Esophagus muscularis mucosa (tissue), 4 donors: ENCODE results near the gene FKBP5. TPM values are rescaled to one million over a fixed set of nuclear protein-coding genes. Genes with fewer than 3 reads are reported as not detected.
A peak's percentile ranks its signal among the peaks of the same experiment; 100 is the strongest.

Source experiments
- DNase-seq: peaks from one replicate; pipeline ENCODE4 v3.0.0-alpha.2; 2017; ENCODE audit errors: extremely low spot score
- H3K27ac ChIP-seq, 4 donors: fragments of 200-600 bp; sonication (generic); replicated peaks in 1 of 4; 1 replicate in 3 of 4; 2 replicates in 1 of 4; pipeline ENCODE4 v1.5.1; 2016 to 2019; ENCODE audit warnings: mild to moderate bottlenecking in 1 of 4
- H3K27me3 ChIP-seq, 4 donors: fragments of 200-600 bp; sonication (generic); one replicate each; pipeline versions ENCODE4 v1.5.1 to v1.6.0; 2016 to 2019
- H3K36me3 ChIP-seq, 4 donors: fragments of 200-600 bp; sonication (generic); one replicate each; pipeline ENCODE4 v1.5.1; 2016 to 2019
- H3K4me1 ChIP-seq, 4 donors: fragments of 200-600 bp; sonication (generic); one replicate each; pipeline ENCODE4 v1.5.1; 2016 to 2019
- H3K4me3 ChIP-seq, 4 donors: fragments of 200-600 bp; sonication (generic); 1 replicate in 2 of 4; 2 replicates in 2 of 4; pipeline ENCODE4 v1.5.1; 2016 to 2019; ENCODE audit warnings: mild to moderate bottlenecking in 4 of 4, moderate library complexity in 1 of 4
- H3K9me3 ChIP-seq, 4 donors: fragments of 200-600 bp; sonication (generic); 1 replicate in 3 of 4; 2 replicates in 1 of 4; pipeline ENCODE4 v1.5.1; 2016 to 2019
- CTCF ChIP-seq, 3 experiments: fragments of 200-600 bp in 2 of 3; fragments of 450-650 bp in 1 of 3; sonication (generic) in 2 of 3; IDR thresholded peaks; one replicate each; pipeline ENCODE4 v1.5.1; 2017 to 2019; ENCODE audit warnings: antibody characterized with exemption in 3 of 3, mild to moderate bottlenecking in 2 of 3, moderate library complexity in 1 of 3
- EP300 ChIP-seq: sonication (generic); formaldehyde crosslinking; IDR thresholded peaks from one replicate; pipeline ENCODE4 v1.6.1; 2017; ENCODE audit warnings: antibody characterized with exemption
- POLR2A ChIP-seq: fragments of 450-650 bp; IDR thresholded peaks from one replicate; pipeline ENCODE4 v1.6.1; 2017; ENCODE audit warnings: antibody characterized with exemption, moderate library complexity, mild to moderate bottlenecking, low read depth
- POLR2AphosphoS5 ChIP-seq, 2 donors: sonication (generic); formaldehyde crosslinking; IDR thresholded peaks; one replicate each; pipeline ENCODE4 v1.6.1; 2017; ENCODE audit warnings: antibody characterized with exemption in 2 of 2
- WGBS: methylation state at CpG from one replicate; pipeline ENCODE4 v1.1.5; 2018; 5-methylcytosine and 5-hydroxymethylcytosine counted together
- intact Hi-C: fragments of 100-400 bp; cut with DNase I; formaldehyde crosslinking; loops from one replicate; pipeline ENCODE4 v1.15.1; 2023
- total RNA-seq, 4 donors: library from RNA; depleted of rRNA; stranded (reverse); fragments of >200 nt; gene quantifications; one replicate each; pipeline versions ENCODE4 v1.1.0 to v1.2.1, GENCODE V29; 2016

Gene FKBP5
- total RNA-seq, 4 donors from 2014 or later: 477 to 689 (median 593) TPM

- no peak for DNase-seq
- intact Hi-C loops: no loop called here
- Histone ChIP-seq H3K27me3 (no peaks in the 10 kb centered on the region), H3K36me3 (peaks cover 17 to 66% (median 20%) of the 10 kb centered on the region in 4 donors), H3K9me3 (no peaks in the 10 kb centered on the region), H3K4me1 (peaks cover 16 to 91% (median 77%) of the 10 kb centered on the region in 4 donors), H3K4me3 (no peak overlapping the region), H3K27ac (no peak overlapping the region)
- 89% methylated on average over 4 of the region's 4 CpGs for WGBS
- no peak for TF ChIP-seq POLR2AphosphoS5 (IDR thresholded peaks at IDR 0.05)
- no peak for TF ChIP-seq POLR2A
- no peak for TF ChIP-seq EP300
- TF ChIP-seq CTCF (IDR thresholded peaks at IDR 0.05): no peak
Measured at GRCh38 chr6:35650015-35650414, 38.7 kb downstream of the FKBP5 start.

- peaks cover 20 to 93% (median 77%) of the 10 kb centered on the region in 4 donors for H3K4me1 ChIP-seq
- DNase-seq: no peak
- no peak overlapping the region for H3K27ac ChIP-seq
- no peaks in the 10 kb centered on the region for H3K27me3 ChIP-seq
- 100% methylated on average over 2 of the region's 2 CpGs for WGBS
- no peak overlapping the region for H3K4me3 ChIP-seq
- intact Hi-C loops: no loop called here
- H3K36me3 ChIP-seq: peaks cover 18 to 68% (median 31%) of the 10 kb centered on the region in 4 donors
- H3K9me3 ChIP-seq: no peaks in the 10 kb centered on the region
- TF ChIP-seq POLR2A: no peak
- no peak for TF ChIP-seq EP300
- no peak for TF ChIP-seq CTCF (IDR thresholded peaks at IDR 0.05)
- no peak for TF ChIP-seq POLR2AphosphoS5 (IDR thresholded peaks at IDR 0.05)
Measured at GRCh38 chr6:35648203-35648602, 40.5 kb downstream of the FKBP5 start.

GRCh38 chr6:35647400-35647799 is 41.3 kb downstream of the FKBP5 start:
- Histone ChIP-seq H3K36me3 (peaks cover 22 to 72% (median 38%) of the 10 kb centered on the region in 4 donors), H3K27me3 (no peaks in the 10 kb centered on the region), H3K27ac (no peak overlapping the region), H3K9me3 (no peaks in the 10 kb centered on the region), H3K4me1 (peaks cover 20 to 93% (median 79%) of the 10 kb centered on the region in 4 donors), H3K4me3 (no peak overlapping the region)
- DNase-seq: no peak
- intact Hi-C loops: no loop called here
- TF ChIP-seq CTCF (IDR thresholded peaks at IDR 0.05) (no peak), POLR2A (no peak), POLR2AphosphoS5 (IDR thresholded peaks at IDR 0.05) (peak in 1 of 2 donors; percentile 34), EP300 (no peak)
- WGBS: 91% methylated on average over 1 of the region's 1 CpG

- intact Hi-C loops: loop anchor here (5.0 kb wide), 1 partner anchor 34 kb away; no protein-coding TSS in a partner anchor
- H3K4me1 ChIP-seq: peaks cover 20 to 100% (median 96%) of the 10 kb centered on the region in 4 donors
Measured at GRCh38 chr6:35643162-35643535, 45.6 kb downstream of the FKBP5 start.

More at GRCh38 chr6:35643162-35643535, 45.6 kb downstream of the FKBP5 start:
- TF ChIP-seq POLR2A: no peak
- no peak for TF ChIP-seq CTCF (IDR thresholded peaks at IDR 0.05)
- Histone ChIP-seq H3K27me3 (no peaks in the 10 kb centered on the region), H3K36me3 (peaks cover 64 to 100% (median 76%) of the 10 kb centered on the region in 4 donors), H3K27ac (no peak overlapping the region), H3K4me3 (no peak overlapping the region), H3K9me3 (no peaks in the 10 kb centered on the region)
- DNase-seq: no peak
